HAP-1 (cell line): ENCODE results near the gene DENND1A.

Experiments used
- DNase-seq, 2 experiments: peaks; one replicate each; pipeline ENCODE4 v3.0.0-alpha.2; 2016 to 2020; ENCODE audit warnings: low spot score in 2 of 2
- H3K27me3 ChIP-seq: fragments of 250-450 bp; sonication (Bioruptor Pico); 2 replicates; pipeline ENCODE4 v1.5.1; 2020; ENCODE audit warnings: low read depth, mild to moderate bottlenecking, moderate library complexity
- H3K36me3 ChIP-seq: fragments of 250-450 bp; sonication (Bioruptor Pico); replicated peaks from 2 replicates; pipeline ENCODE4 v1.5.1; 2020; ENCODE audit warnings: mild to moderate bottlenecking
- H3K4me1 ChIP-seq: fragments of 250-450 bp; sonication (Bioruptor Pico); 2 replicates; pipeline ENCODE4 v1.5.1; 2020; ENCODE audit warnings: mild to moderate bottlenecking
- H3K4me3 ChIP-seq: fragments of 250-450 bp; sonication (Bioruptor Pico); 2 replicates; pipeline ENCODE4 v1.5.1; 2020; ENCODE audit warnings: mild to moderate bottlenecking, moderate library complexity
- H3K9me3 ChIP-seq: fragments of 250-450 bp; sonication (Bioruptor Pico); 2 replicates; pipeline ENCODE4 v1.5.1; 2020; ENCODE audit warnings: mild to moderate bottlenecking, moderate library complexity
- in situ Hi-C: fragments of 300-500 bp; cut with MboI; formaldehyde crosslinking; loops from 3 replicates; pipeline ENCODE4 v1.14.3; 2020; ENCODE audit warnings: low sequenced_read_pairs, inconsistent platforms, mixed read lengths

DENND1A gene

DNA sequence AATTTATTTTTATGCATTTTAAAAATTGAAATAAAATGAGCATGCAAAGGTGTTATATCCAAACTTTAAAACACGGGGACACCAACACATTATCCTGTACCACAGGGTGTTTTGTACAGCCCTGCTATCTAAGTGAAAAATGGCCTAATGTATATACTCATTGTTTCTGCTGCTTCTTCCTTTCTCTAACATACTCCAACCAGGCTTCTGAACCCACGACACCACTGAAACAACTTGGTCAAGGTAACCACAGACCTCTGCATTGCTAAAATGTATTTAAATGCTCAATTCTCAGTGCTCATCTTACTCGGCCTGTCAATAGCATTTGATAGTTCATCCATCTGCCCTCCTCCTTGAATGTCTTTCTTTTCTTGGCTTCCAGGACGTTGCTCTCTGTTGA lies 48.3 kb downstream of the DENND1A start:
- Histone ChIP-seq H3K27me3 (no peaks in the 10 kb centered on the region), H3K9me3 (peaks cover 2% of the 10 kb centered on the region; the same call in 1 of the 2 replicates), H3K4me1 (no peaks in the 10 kb centered on the region), H3K4me3 (no peak overlapping the region), H3K36me3 (no peaks in the 10 kb centered on the region; the same call in 1 of the 2 replicates)
- in situ Hi-C loops, result no loop called here
- DNase-seq, result no peak

DNA sequence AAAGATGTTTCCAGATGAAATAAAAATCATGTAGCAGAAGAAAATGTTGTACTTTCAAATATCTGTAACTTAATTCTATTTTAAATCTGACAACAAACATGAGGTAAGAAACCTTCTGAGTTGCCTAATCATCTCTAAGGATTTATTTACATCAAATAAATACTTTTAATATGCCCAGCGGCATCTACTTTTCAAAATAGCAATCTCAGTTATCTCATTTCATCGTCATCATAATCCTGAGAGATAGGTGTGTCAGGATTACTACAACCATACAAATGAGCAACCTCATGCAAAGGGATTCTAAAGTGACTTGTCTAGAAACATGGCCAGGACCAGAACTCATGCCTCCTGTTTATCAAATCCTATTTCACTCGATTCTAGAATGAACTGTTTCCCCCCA lies 49.5 kb downstream of the DENND1A start:
- in situ Hi-C loops, result no loop called here
- no peaks in the 10 kb centered on the region for H3K27me3 ChIP-seq

DNA sequence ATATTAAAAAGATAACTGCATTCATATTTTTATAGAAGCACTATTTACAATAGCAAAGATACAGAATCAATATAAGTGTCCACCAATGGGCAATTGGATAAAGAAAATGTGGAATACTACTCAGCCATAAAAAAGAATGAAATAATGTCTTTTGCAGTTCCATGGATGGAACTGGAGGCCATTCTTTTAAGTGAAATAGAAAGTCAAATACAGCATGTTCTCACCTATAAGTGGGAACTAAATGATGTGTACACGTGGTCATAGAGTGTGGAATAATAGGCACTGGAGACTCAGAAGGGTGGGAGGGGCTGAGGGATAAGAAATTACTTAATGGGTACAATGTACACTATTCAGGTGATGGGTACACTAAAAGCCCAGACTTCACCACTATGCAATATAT lies 53.2 kb downstream of the DENND1A start:
- no peaks in the 10 kb centered on the region for H3K27me3 ChIP-seq
- H3K36me3 ChIP-seq, result no peaks in the 10 kb centered on the region; the same call in 1 of the 2 replicates
- no peaks in the 10 kb centered on the region; the same call in 1 of the 2 replicates for H3K4me1 ChIP-seq
- H3K9me3 ChIP-seq, result peaks cover 2% of the 10 kb centered on the region; the same call in 1 of the 2 replicates
- in situ Hi-C loops, result no loop called here
- no peak for DNase-seq
- no peak overlapping the region for H3K4me3 ChIP-seq

More for the DNA sequence above, 49.5 kb downstream of the DENND1A start:
- Histone ChIP-seq H3K9me3 (peaks cover 2% of the 10 kb centered on the region; the same call in 1 of the 2 replicates), H3K36me3 (no peaks in the 10 kb centered on the region; the same call in 1 of the 2 replicates), H3K4me1 (no peaks in the 10 kb centered on the region), H3K4me3 (no peak overlapping the region)
- DNase-seq, result no peak

DNA sequence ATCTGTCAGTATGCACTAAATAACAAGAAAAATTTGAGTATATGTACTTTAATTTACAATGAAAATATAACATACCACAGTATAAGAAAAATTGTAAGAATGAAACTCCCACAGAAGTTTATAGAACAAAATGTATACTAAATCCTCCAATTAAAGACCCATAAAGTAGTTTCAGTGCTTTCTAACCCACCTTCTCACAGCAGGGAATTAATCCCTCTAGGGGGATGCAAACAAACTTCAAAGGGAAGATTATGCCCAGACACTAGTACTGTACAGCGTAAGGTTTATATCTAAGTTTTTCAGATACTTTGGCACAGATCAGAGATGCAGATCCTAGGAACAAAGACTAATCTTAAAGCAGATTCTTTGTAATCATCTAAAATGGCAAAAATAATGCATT lies 57.2 kb downstream of the DENND1A start:
- DNase-seq, result peak in 1 of 2 experiments; percentile 10
- H3K4me1 ChIP-seq, result no peaks in the 10 kb centered on the region; the same call in 1 of the 2 replicates
- in situ Hi-C loops, result no loop called here
- H3K9me3 ChIP-seq, result peaks cover 2% of the 10 kb centered on the region; the same call in 1 of the 2 replicates
- no peaks in the 10 kb centered on the region; the same call in 1 of the 2 replicates for H3K36me3 ChIP-seq
- no peak overlapping the region for H3K4me3 ChIP-seq
- peaks cover 11% of the 10 kb centered on the region for H3K27me3 ChIP-seq

DNA sequence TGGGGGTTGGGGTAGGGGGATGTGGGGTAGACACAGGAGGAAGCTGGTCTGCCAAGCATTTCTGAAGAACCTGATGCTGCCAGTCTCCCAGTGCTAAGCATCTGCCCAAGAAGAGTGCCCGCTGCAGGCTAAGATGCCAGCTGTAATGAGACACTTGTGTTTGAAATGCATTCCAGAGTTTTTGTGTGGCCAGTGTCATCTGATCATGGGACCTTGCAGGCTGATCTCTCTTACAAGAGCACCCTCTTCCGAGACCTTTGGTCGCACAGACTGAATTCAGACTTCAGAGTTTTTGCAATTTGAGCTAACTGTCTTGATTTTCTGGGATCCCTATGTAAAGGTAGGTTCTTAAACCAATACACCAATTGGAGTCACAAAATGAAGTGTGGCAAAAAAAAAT lies 58.1 kb downstream of the DENND1A start:
- Histone ChIP-seq H3K36me3 (no peaks in the 10 kb centered on the region; the same call in 1 of the 2 replicates), H3K27me3 (peaks cover 20% of the 10 kb centered on the region), H3K4me3 (no peak overlapping the region), H3K9me3 (peaks cover 2% of the 10 kb centered on the region; the same call in 1 of the 2 replicates), H3K4me1 (no peaks in the 10 kb centered on the region; the same call in 1 of the 2 replicates)
- in situ Hi-C loops, result no loop called here
- DNase-seq, result no peak

DNA sequence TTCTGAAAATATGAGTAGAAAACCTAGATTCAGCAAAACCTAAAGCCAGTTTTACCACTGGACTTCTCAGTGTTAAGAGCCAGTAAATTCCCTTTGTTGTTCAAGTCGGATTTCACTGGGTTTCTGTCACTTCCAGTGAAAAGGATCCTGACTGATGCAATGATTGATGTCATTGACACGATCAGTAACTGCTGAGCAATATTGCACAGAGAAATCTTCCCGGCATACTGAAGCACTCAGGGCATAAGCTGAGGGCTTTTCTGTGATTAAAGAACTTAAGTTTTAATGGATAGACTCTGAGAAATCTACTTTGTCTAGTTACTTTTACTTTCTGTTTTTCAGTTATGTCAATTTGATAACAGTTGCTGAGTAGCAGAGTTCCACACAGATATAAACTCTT lies 61.9 kb downstream of the DENND1A start:
- H3K4me1 ChIP-seq, result peaks cover 10% of the 10 kb centered on the region
- H3K9me3 ChIP-seq, result no peaks in the 10 kb centered on the region
- peaks cover 48% of the 10 kb centered on the region for H3K27me3 ChIP-seq
- in situ Hi-C loops, result loop anchor here (10.0 kb wide), 1 partner anchor 137 kb away; no protein-coding TSS in a partner anchor
- H3K36me3 ChIP-seq, result no peaks in the 10 kb centered on the region
- no peak for DNase-seq
- no peak overlapping the region for H3K4me3 ChIP-seq

DNA sequence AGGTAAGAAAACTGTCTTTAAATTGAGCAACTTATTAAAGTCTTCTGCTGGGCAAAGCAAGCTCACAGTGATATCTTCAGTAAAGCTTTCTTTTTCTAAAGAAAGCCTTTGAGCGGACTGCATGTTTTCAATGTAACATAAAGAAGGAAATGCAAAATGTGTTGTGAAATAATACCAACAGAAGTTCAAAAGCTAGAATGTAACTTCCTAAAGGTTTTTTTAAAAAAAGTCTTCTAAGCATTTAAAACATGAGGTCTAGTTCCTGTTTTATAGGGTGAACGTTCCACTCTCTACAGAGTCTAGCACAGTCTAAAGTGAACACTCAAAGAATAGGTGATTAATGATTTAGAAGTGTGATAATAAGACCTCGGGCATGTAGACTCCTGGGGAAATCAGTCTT lies 62.9 kb downstream of the DENND1A start:
- in situ Hi-C loops, result loop anchor here (10.0 kb wide), 1 partner anchor 138 kb away; no protein-coding TSS in a partner anchor
- Histone ChIP-seq H3K36me3 (no peaks in the 10 kb centered on the region), H3K4me3 (no peak overlapping the region), H3K9me3 (no peaks in the 10 kb centered on the region), H3K4me1 (peaks cover 18% of the 10 kb centered on the region), H3K27me3 (peaks cover 56% of the 10 kb centered on the region)
- no peak for DNase-seq

DNA sequence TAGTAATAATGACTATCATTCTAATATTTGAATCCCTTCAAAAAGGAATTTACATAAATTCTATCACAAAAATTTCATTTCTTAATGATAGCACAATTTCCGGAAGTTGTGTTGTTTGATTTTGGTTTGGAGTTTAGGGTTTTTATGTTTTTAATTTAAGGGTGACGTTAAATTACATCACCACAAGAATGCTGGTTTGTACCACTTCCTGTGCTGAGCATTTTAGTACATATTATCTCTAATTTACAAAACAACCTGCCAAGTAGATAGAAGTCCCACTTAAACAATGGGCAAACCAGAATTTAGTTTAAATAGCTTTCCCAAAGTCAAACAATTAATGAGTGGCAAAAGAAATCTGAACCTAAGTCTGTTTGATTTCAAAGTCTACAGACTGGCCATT lies 63.4 kb downstream of the DENND1A start:
- Histone ChIP-seq H3K9me3 (no peaks in the 10 kb centered on the region), H3K4me1 (peaks cover 24% of the 10 kb centered on the region), H3K27me3 (peaks cover 56% of the 10 kb centered on the region), H3K36me3 (no peaks in the 10 kb centered on the region), H3K4me3 (no peak overlapping the region)
- in situ Hi-C loops, result loop anchor here (10.0 kb wide), 1 partner anchor 138 kb away; no protein-coding TSS in a partner anchor
- no peak for DNase-seq

DNA sequence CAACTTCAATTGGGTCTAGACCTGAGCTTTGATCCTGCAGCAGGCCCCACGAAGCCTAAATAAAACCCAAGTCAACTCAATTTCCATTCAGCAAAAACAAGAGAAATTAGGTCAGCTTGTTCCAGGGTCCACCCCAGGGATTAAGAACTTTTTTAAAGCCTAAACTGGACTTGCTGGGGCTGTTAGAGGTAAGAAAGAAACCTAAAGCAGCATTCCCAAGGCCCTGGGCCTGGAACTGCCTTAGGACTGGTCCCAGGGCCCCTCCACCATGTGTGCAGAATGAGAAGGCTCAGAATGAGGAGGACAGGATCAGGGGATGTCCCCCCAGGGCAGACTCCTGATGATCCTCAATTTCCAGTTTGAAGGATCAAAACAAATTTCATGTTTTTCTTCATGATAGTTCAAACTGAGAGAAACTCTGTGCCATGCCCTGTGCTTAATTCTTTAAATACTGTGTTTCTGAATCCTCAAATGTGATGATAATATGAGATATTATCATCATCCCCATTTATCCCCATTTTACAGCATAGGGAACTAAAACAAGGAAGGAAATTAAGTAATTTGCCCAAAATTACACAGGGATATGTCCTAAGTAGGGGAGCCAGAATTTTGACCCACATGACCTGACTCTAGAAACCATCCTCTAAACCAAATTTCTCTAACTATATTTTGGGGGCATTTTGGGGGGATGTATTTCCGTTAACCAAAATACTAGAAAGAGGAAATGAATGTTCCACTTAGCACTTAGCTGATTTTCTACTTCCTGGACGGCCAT lies 64.5 kb downstream of the DENND1A start:
- in situ Hi-C loops, result loop anchor here (10.0 kb wide), 1 partner anchor 139 kb away; no protein-coding TSS in a partner anchor
- Histone ChIP-seq H3K36me3 (no peaks in the 10 kb centered on the region), H3K4me3 (no peak overlapping the region), H3K4me1 (peaks cover 31% of the 10 kb centered on the region), H3K9me3 (no peaks in the 10 kb centered on the region), H3K27me3 (peaks cover 56% of the 10 kb centered on the region)
- DNase-seq, result no peak

DNA sequence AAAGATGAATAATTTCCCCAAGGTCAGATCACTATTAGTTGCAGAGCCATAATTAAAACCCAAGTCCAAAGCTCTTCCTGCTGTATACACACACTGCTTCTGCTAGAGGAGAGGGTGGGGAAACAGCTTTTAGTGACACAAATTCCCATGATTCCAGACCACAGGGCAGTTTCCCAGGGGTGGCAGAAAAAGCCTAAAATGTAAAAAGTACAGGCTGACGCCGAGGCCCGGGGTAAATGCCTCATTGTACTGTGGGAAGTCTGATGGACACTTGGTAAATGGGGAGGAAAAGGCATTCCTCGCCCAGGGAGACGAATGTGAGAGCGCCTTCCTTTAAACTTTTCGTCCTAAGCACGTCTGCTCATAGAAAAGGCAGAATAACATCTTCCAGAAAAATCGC lies 65.7 kb downstream of the DENND1A start:
- Histone ChIP-seq H3K4me3 (no peak overlapping the region), H3K27me3 (peaks cover 56% of the 10 kb centered on the region), H3K9me3 (no peaks in the 10 kb centered on the region), H3K36me3 (no peaks in the 10 kb centered on the region), H3K4me1 (peaks cover 37% of the 10 kb centered on the region)
- in situ Hi-C loops, result loop anchor here (10.0 kb wide), 1 partner anchor 141 kb away; no protein-coding TSS in a partner anchor
- no peak for DNase-seq

DNA sequence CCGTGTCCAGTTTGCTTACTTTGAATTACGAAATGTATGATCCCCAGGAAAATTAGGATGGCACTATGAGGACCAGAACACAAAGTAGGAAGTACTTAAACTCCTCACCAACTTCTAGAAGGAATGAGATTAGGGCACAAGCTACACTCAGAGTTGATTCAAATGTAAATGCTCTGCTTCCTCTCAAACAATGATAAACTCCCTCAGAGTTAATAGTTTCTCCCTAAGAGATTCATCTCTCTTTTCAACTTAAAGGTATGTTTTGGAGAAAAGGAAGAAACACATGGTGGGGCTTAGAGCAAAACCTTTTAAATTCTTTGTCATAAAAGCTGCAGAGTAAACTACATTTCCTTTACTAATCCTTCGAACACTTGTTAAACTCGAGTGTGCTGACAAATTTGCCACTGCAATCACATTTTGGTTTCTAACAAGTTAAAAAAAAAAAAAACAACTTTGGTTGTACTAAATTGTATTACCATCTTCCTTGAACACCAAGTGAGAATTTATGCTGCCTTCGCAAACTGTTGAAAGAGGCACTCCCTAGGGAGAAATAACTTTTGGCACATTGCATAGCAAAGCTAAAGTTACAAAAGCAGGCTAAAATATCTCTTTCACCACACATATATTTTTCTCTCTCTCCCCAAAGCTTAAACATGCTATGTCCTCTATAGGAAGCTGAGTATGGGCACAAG lies 66.6 kb downstream of the DENND1A start:
- peaks cover 37% of the 10 kb centered on the region for H3K4me1 ChIP-seq
- no peaks in the 10 kb centered on the region for H3K9me3 ChIP-seq
- H3K4me3 ChIP-seq, result no peak overlapping the region
- H3K36me3 ChIP-seq, result no peaks in the 10 kb centered on the region
- peak in 1 of 2 experiments; percentile 98 for DNase-seq
- H3K27me3 ChIP-seq, result peaks cover 60% of the 10 kb centered on the region
- in situ Hi-C loops, result loop anchor here (10.0 kb wide), 1 partner anchor 141 kb away; no protein-coding TSS in a partner anchor

DNA sequence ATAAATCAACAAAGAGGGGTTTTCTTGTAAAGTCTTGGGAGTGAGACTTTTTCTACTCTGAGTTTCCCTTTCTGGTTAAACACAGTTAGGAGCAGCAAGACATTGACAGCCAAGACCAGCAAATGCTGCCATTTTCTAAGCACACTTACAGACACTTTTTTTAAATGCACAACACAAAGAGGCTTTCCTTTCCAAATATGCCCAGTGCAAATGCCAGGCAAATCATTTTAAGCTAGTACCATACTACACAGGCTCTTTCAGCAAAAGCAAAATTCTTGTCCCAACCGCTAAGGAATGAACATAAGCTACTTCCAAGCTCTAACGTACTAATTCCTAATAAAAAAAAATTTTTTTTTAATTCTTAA lies 68.2 kb downstream of the DENND1A start:
- H3K9me3 ChIP-seq, result no peaks in the 10 kb centered on the region
- peaks cover 48% of the 10 kb centered on the region for H3K27me3 ChIP-seq
- H3K4me1 ChIP-seq, result peaks cover 37% of the 10 kb centered on the region
- no peak for DNase-seq
- H3K36me3 ChIP-seq, result no peaks in the 10 kb centered on the region
- no peak overlapping the region for H3K4me3 ChIP-seq
- in situ Hi-C loops, result loop anchor here (10.0 kb wide), 1 partner anchor 143 kb away; no protein-coding TSS in a partner anchor

DNA sequence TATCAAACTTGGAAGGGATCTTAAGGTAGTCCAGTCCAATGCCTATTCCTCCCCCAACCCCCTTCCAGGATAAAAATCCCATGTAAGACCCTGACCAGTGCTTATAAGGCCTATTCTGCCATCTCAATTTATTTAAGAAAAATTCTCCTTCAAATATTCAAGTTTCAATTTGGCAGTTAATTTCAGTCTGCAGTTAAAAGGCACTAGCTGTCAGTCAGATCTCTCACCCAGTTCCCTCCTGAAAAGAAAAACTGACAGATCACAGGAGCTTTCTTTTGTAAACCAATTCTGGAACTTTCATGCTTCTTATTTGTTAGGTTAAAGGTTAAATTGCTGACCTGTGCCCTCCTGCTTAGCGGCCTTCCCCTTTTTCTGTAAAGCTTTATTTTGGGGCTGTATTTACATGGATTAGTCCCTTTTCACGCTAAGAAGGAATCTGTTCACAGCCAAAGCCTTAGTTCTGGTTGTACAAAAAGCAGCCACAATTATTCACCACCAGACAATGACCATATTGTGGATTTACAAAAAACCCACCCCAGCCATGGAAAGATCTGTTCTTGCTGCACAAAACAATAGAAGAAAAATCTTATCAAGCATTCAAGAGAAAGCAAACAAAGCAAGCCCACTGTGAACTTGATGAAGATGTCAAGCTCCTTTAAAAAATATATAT lies 68.7 kb downstream of the DENND1A start:
- Histone ChIP-seq H3K27me3 (peaks cover 43% of the 10 kb centered on the region), H3K36me3 (no peaks in the 10 kb centered on the region), H3K4me3 (no peak overlapping the region), H3K4me1 (peaks cover 37% of the 10 kb centered on the region), H3K9me3 (no peaks in the 10 kb centered on the region)
- peak; percentile 56 to 86 for DNase-seq
- in situ Hi-C loops, result loop anchor here (10.0 kb wide), 1 partner anchor 144 kb away; no protein-coding TSS in a partner anchor
